Fibroblast of villous mesenchyme (primary cell): ENCODE data around the gene COG2. TPM values are rescaled to one million over a fixed set of nuclear protein-coding genes. Genes with fewer than 3 reads are reported as not detected.
"Not testable (repeated sequence)": the region's sequence is repeated elsewhere in the genome, so short reads cannot be mapped to it uniquely, and the experiment has no call there.

Experiments used
- DNase-seq: peaks from one replicate; pipeline ENCODE4 v3.0.0-alpha.2; 2010; ENCODE audit warnings: low read depth
- H3K4me3 ChIP-seq: 2 replicates; pipeline ENCODE4 v1.5.1; 2011; ENCODE audit warnings: low read depth, mild to moderate bottlenecking, low read length
- total RNA-seq: library from RNA; depleted of rRNA; stranded (reverse); fragments of >200 nt; gene quantifications from 2 replicates; pipeline ENCODE4 v1.2.3, GENCODE V29; 2012
- TF ChIP-seq, protein P1 (sequence below): IDR thresholded peaks from 2 replicates; pipeline ENCODE4 v1.5.1; 2012; ENCODE audit warnings: low read depth, mild to moderate bottlenecking, low read length; ENCODE audit not compliant: insufficient read depth

The COG2 gene
- total RNA-seq, 1 donor = 21.6 TPM

DNA sequence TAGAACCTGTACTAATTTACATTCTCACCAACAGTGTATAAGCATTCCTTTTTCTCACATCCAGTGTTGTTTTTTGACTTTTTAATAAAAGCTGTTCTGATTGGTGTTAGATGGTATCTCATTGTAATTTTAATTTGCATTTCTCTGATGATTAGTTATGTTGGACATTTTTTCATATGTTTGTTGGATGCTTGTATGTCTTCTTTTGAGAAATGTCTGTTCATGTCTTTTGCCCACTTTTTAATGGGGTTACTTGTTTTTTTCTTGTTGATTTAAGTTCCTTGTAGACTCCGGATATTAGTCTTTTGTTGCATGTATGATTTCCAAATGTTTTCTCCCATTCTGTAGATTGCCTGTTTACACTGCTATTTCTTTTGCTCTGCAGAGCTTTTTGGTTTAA is 8.0 kb downstream of the COG2 start:
- no peak overlapping the region for H3K4me3 ChIP-seq
- TF ChIP-seq, protein P1, sequence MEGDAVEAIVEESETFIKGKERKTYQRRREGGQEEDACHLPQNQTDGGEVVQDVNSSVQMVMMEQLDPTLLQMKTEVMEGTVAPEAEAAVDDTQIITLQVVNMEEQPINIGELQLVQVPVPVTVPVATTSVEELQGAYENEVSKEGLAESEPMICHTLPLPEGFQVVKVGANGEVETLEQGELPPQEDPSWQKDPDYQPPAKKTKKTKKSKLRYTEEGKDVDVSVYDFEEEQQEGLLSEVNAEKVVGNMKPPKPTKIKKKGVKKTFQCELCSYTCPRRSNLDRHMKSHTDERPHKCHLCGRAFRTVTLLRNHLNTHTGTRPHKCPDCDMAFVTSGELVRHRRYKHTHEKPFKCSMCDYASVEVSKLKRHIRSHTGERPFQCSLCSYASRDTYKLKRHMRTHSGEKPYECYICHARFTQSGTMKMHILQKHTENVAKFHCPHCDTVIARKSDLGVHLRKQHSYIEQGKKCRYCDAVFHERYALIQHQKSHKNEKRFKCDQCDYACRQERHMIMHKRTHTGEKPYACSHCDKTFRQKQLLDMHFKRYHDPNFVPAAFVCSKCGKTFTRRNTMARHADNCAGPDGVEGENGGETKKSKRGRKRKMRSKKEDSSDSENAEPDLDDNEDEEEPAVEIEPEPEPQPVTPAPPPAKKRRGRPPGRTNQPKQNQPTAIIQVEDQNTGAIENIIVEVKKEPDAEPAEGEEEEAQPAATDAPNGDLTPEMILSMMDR = no peak
- no peak for DNase-seq

DNA sequence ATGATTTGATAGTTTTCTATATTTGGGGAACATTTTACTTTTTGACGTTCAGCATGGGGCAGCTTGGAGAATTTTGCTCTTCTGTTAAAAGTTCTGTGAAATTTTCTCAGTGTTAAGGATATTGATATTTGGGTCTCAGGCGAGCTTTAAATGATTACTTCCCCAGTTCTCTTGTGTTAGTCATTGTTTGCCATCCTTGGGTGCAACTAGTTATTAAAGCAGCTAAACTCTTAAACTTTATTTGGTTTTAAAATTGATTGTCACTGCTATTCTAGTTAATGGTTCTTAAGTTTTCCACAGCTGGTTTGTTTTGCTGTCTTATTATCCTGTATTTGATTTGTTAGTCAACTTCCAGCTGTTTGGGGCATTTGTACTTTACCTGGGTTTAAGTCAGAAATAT is 9.0 kb downstream of the COG2 start:
- TF ChIP-seq, protein P1 = no peak
- no peak overlapping the region for H3K4me3 ChIP-seq
- DNase-seq = no peak

DNA sequence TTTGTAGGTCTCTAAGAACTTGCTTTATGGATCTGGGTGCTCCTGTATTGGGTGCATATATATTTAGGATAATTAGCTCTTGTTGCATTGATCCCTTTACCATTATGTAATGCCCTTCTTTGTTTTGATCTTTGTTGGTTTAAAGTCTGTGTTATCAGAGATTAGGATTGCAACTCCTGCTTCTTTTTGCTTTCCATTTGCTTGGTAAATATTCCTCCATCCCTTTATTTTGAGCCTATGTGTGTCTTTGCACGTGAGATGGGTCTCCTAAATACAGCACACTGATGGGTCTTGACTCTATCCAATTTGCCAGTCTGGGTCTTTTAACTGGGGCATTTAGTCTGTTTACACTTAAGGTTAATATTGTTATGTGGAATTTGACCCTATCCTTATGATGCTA is 14.4 kb downstream of the COG2 start:
- DNase-seq, H3K4me3 ChIP-seq: not testable (repeated sequence)

DNA sequence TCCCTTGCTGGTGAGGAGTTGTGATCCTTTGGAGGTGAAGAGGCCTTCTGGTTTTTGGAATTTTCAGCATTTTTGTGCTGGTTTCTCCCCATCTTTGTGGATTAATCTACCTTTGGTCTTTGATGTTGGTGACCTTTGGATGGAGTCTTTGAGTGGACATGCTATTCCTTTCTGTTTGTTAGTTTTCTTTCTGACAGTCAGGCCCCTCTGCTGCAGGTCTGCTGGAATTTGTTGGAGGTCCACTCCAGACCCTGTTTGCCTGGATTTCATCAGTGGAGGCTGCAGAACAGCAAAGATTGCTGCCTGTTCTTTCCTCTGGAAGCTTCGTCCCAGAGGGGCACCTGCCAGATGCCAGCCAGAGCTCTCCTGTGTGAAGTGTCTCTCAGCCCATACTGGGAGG is 15.8 kb downstream of the COG2 start:
- DNase-seq = not testable (repeated sequence)

DNA sequence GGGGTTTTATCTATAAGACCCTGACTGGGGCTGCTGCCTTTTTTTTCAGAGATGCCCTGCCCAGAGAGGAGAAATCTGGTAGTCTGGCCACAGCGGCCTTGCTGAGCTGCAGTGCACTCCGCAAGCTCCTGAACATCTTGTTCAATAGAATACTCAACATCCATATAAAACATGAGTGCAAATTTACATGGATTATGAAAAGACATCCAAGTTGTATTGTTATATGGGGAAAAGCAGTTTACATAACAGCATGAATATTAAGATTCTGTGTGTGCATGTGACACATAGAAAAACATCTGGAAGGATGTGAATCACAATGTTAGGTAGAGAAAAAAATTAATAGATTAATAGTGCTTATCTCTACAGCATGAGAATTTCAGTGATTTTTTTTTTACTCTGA is 16.4 kb downstream of the COG2 start:
- no peak overlapping the region for H3K4me3 ChIP-seq
- no peak for DNase-seq
- TF ChIP-seq, protein P1 = no peak

More for the DNA sequence above, 15.8 kb downstream of the COG2 start:
- H3K4me3 ChIP-seq = not testable (repeated sequence)

DNA sequence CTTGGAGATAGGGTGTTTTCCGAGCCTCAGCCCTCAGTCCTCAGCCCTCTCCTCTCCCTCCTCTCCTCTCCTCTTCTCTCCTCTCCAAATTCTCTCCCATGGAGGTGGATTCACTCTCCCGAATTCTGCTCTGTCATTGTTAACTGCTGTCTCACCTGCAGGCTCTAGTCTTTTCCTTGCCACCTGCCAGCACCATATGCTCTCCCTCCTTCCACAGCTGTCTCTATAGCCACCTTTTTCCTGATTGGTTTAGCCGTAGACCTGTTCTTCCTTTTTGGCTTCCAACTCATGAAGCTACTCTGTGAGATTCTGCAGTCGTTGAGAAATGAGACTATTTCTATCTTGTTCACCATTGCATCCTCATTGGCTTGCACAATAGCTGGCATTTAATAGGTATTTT is 19.7 kb downstream of the COG2 start:
- H3K4me3 ChIP-seq = no peak overlapping the region
- no peak for DNase-seq
- TF ChIP-seq, protein P1 = no peak

DNA sequence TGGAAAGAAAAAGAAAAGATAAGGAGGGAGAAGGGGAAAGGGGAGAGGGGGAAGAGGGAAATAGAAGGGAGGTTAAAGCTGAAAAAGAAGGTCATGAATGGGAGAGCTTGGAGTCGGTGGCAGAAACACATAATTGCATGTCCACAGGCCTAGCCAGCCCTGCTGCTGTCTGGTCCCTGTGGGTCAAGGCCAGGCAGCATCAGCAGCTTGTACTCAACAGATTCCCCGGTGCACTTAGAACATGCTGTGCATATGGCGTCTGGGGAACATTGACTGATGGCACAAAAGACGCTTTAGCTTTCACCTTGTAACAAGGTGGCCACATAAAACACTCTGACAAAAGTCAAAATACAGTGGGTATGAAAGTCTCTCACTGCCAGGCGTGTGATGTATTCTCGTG is 25.9 kb downstream of the COG2 start:
- H3K4me3 ChIP-seq = no peak overlapping the region
- no peak for DNase-seq
- TF ChIP-seq, protein P1 = no peak

DNA sequence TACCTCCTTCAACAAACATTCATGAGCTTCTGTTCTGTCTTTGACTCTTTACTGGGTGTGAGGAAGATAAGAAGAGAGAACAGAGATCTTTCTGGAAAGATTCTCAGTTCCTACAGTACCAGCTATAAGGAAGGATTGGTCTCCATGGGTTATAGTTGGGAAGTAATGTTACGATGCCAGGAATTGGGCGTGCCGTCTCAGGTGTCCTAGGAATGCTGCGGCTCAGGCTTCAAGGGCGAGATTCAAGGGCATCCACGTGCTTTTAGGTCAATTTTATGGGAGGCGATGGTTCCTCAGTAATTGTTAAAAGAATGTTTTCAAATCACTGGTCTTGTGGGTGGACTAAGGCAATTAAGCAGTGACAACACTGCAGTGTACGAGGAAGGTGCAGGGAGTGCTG is 27.3 kb downstream of the COG2 start:
- TF ChIP-seq, protein P1 = no peak
- no peak for DNase-seq
- H3K4me3 ChIP-seq = no peak overlapping the region
